ENCODE results near the gene ABCG5. TPM values are rescaled to one million over a fixed set of nuclear protein-coding genes. Genes with fewer than 3 reads are reported as not detected.

The ABCG5 gene
- polyA plus RNA-seq, 1 donor, result 35.8 TPM

GRCh38 chr2:43826305-43827250, 12.1 kb downstream of the ABCG5 start:
- Histone ChIP-seq H3K9me3 (ENCODE audit: control insufficient read depth, low read depth, low read length) (no peaks in the 10 kb centered on the region), H3K4me3 (ENCODE audit: low read length) (no peak overlapping the region), H3K27ac (ENCODE audit: low read length) (no peak overlapping the region), H3K36me3 (ENCODE audit: control insufficient read depth, insufficient read depth, low read length) (no peaks in the 10 kb centered on the region), H3K4me1 (ENCODE audit: control insufficient read depth, insufficient read depth, low read length) (peaks cover 5% of the 10 kb centered on the region), H3K27me3 (ENCODE audit: control insufficient read depth, insufficient read depth, low read length) (no peaks in the 10 kb centered on the region)
- 100% methylated on average over 1 of the region's 17 CpGs for WGBS (ENCODE audit: insufficient coverage, low lambda C conversion rate)
- no peak for DNase-seq

- whole genome bisulfite sequencing (ENCODE audit: insufficient coverage, low lambda C conversion rate), result no CpG with 5 or more reads among the region's 3 CpGs
- H3K27me3 ChIP-seq (ENCODE audit: control insufficient read depth, insufficient read depth, low read length), result no peaks in the 10 kb centered on the region
- H3K4me1 ChIP-seq (ENCODE audit: control insufficient read depth, insufficient read depth, low read length), result peaks cover 5% of the 10 kb centered on the region
- H3K27ac ChIP-seq (ENCODE audit: low read length), result no peak overlapping the region
- H3K9me3 ChIP-seq (ENCODE audit: control insufficient read depth, low read depth, low read length), result no peaks in the 10 kb centered on the region
- H3K36me3 ChIP-seq (ENCODE audit: control insufficient read depth, insufficient read depth, low read length), result no peaks in the 10 kb centered on the region
- no peak overlapping the region for H3K4me3 ChIP-seq (ENCODE audit: low read length)
- no peak for DNase-seq
These were observed 12.8 kb downstream of the ABCG5 start for GRCh38 chr2:43825841-43826240.

GRCh38 chr2:43824951-43825493, 13.6 kb downstream of the ABCG5 start:
- H3K9me3 ChIP-seq (ENCODE audit: control insufficient read depth, low read depth, low read length), result no peaks in the 10 kb centered on the region
- WGBS (ENCODE audit: insufficient coverage, low lambda C conversion rate), result 100% methylated on average over 3 of the region's 12 CpGs

GRCh38 chr2:43824512-43824911, 14.1 kb downstream of the ABCG5 start:
- Histone ChIP-seq H3K27me3 (ENCODE audit: control insufficient read depth, insufficient read depth, low read length) (no peaks in the 10 kb centered on the region), H3K9me3 (ENCODE audit: control insufficient read depth, low read depth, low read length) (no peaks in the 10 kb centered on the region), H3K4me1 (ENCODE audit: control insufficient read depth, insufficient read depth, low read length) (peaks cover 6% of the 10 kb centered on the region), H3K36me3 (ENCODE audit: control insufficient read depth, insufficient read depth, low read length) (no peaks in the 10 kb centered on the region), H3K27ac (ENCODE audit: low read length) (no peak overlapping the region), H3K4me3 (ENCODE audit: low read length) (no peak overlapping the region)
- WGBS (ENCODE audit: insufficient coverage, low lambda C conversion rate), result 83% methylated on average over 2 of the region's 2 CpGs
- no peak for DNase-seq

More at GRCh38 chr2:43824951-43825493, 13.6 kb downstream of the ABCG5 start:
- Histone ChIP-seq H3K27me3 (ENCODE audit: control insufficient read depth, insufficient read depth, low read length) (no peaks in the 10 kb centered on the region), H3K36me3 (ENCODE audit: control insufficient read depth, insufficient read depth, low read length) (no peaks in the 10 kb centered on the region), H3K4me3 (ENCODE audit: low read length) (no peak overlapping the region), H3K27ac (ENCODE audit: low read length) (no peak overlapping the region), H3K4me1 (ENCODE audit: control insufficient read depth, insufficient read depth, low read length) (peaks cover 1% of the 10 kb centered on the region)
- DNase-seq, result no peak

GRCh38 chr2:43823751-43824150, 14.9 kb downstream of the ABCG5 start:
- H3K4me1 ChIP-seq (ENCODE audit: control insufficient read depth, insufficient read depth, low read length), result peaks cover 8% of the 10 kb centered on the region
- H3K36me3 ChIP-seq (ENCODE audit: control insufficient read depth, insufficient read depth, low read length), result no peaks in the 10 kb centered on the region
- WGBS (ENCODE audit: insufficient coverage, low lambda C conversion rate), result no CpG with 5 or more reads among the region's 11 CpGs
- no peaks in the 10 kb centered on the region for H3K27me3 ChIP-seq (ENCODE audit: control insufficient read depth, insufficient read depth, low read length)
- no peak overlapping the region for H3K4me3 ChIP-seq (ENCODE audit: low read length)
- DNase-seq, result no peak
- H3K27ac ChIP-seq (ENCODE audit: low read length), result no peak overlapping the region
- no peaks in the 10 kb centered on the region for H3K9me3 ChIP-seq (ENCODE audit: control insufficient read depth, low read depth, low read length)

- no peaks in the 10 kb centered on the region for H3K9me3 ChIP-seq (ENCODE audit: control insufficient read depth, low read depth, low read length)
These were observed 15.8 kb downstream of the ABCG5 start for GRCh38 chr2:43822839-43823238.

GRCh38 chr2:43819491-43820163, 19.0 kb downstream of the ABCG5 start:
- DNase-seq, result peak; percentile 50 to 89

More at GRCh38 chr2:43822839-43823238, 15.8 kb downstream of the ABCG5 start:
- Histone ChIP-seq H3K4me3 (ENCODE audit: low read length) (no peak overlapping the region), H3K4me1 (ENCODE audit: control insufficient read depth, insufficient read depth, low read length) (peaks cover 15% of the 10 kb centered on the region), H3K36me3 (ENCODE audit: control insufficient read depth, insufficient read depth, low read length) (no peaks in the 10 kb centered on the region), H3K27me3 (ENCODE audit: control insufficient read depth, insufficient read depth, low read length) (no peaks in the 10 kb centered on the region), H3K27ac (ENCODE audit: low read length) (no peak overlapping the region)
- WGBS (ENCODE audit: insufficient coverage, low lambda C conversion rate), result no CpG with 5 or more reads among the region's 7 CpGs
- DNase-seq, result no peak

GRCh38 chr2:43818761-43819160, 19.9 kb downstream of the ABCG5 start:
- WGBS (ENCODE audit: insufficient coverage, low lambda C conversion rate), result 0% methylated on average over 1 of the region's 5 CpGs
- H3K36me3 ChIP-seq (ENCODE audit: control insufficient read depth, insufficient read depth, low read length), result peaks cover 3% of the 10 kb centered on the region
- DNase-seq, result peak; percentile 92 to 96
- H3K4me1 ChIP-seq (ENCODE audit: control insufficient read depth, insufficient read depth, low read length), result peaks cover 15% of the 10 kb centered on the region
- H3K27me3 ChIP-seq (ENCODE audit: control insufficient read depth, insufficient read depth, low read length), result no peaks in the 10 kb centered on the region
- peak overlapping the region; percentile 82 for H3K27ac ChIP-seq (ENCODE audit: low read length)
- H3K9me3 ChIP-seq (ENCODE audit: control insufficient read depth, low read depth, low read length), result no peaks in the 10 kb centered on the region
- no peak overlapping the region for H3K4me3 ChIP-seq (ENCODE audit: low read length)

More at GRCh38 chr2:43819491-43820163, 19.0 kb downstream of the ABCG5 start:
- Histone ChIP-seq H3K4me3 (ENCODE audit: low read length) (no peak overlapping the region), H3K27me3 (ENCODE audit: control insufficient read depth, insufficient read depth, low read length) (no peaks in the 10 kb centered on the region), H3K9me3 (ENCODE audit: control insufficient read depth, low read depth, low read length) (no peaks in the 10 kb centered on the region), H3K4me1 (ENCODE audit: control insufficient read depth, insufficient read depth, low read length) (peaks cover 15% of the 10 kb centered on the region), H3K27ac (ENCODE audit: low read length) (peak overlapping the region; percentile 82), H3K36me3 (ENCODE audit: control insufficient read depth, insufficient read depth, low read length) (peaks cover 3% of the 10 kb centered on the region)
- 30% methylated on average over 2 of the region's 7 CpGs for WGBS (ENCODE audit: insufficient coverage, low lambda C conversion rate)

- 100% methylated on average over 1 of the region's 3 CpGs for WGBS (ENCODE audit: insufficient coverage, low lambda C conversion rate)
- DNase-seq, result no peak
- Histone ChIP-seq H3K36me3 (ENCODE audit: control insufficient read depth, insufficient read depth, low read length) (peaks cover 8% of the 10 kb centered on the region), H3K9me3 (ENCODE audit: control insufficient read depth, low read depth, low read length) (no peaks in the 10 kb centered on the region), H3K4me1 (ENCODE audit: control insufficient read depth, insufficient read depth, low read length) (peaks cover 17% of the 10 kb centered on the region), H3K4me3 (ENCODE audit: low read length) (no peak overlapping the region), H3K27ac (ENCODE audit: low read length) (no peak overlapping the region), H3K27me3 (ENCODE audit: control insufficient read depth, insufficient read depth, low read length) (no peaks in the 10 kb centered on the region)
These were observed 23.9 kb downstream of the ABCG5 start for GRCh38 chr2:43814711-43815110.

GRCh38 chr2:43812947-43813346, 25.7 kb downstream of the ABCG5 start:
- Histone ChIP-seq H3K4me1 (ENCODE audit: control insufficient read depth, insufficient read depth, low read length) (peaks cover 17% of the 10 kb centered on the region), H3K4me3 (ENCODE audit: low read length) (no peak overlapping the region), H3K36me3 (ENCODE audit: control insufficient read depth, insufficient read depth, low read length) (peaks cover 8% of the 10 kb centered on the region), H3K27ac (ENCODE audit: low read length) (no peak overlapping the region), H3K27me3 (ENCODE audit: control insufficient read depth, insufficient read depth, low read length) (no peaks in the 10 kb centered on the region), H3K9me3 (ENCODE audit: control insufficient read depth, low read depth, low read length) (no peaks in the 10 kb centered on the region)
- DNase-seq, result no peak
- no CpG with 5 or more reads among the region's 2 CpGs for WGBS (ENCODE audit: insufficient coverage, low lambda C conversion rate)

All from large intestine (tissue), 3 donors.